Hematopoietic multipotent progenitor cell treated with erythropoietin and hydrocortisone succinate and interleukin-3 and kit ligand, for 8 days (in vitro differentiated cells): ENCODE measurements around the gene UGCG.
"Not testable (repeated sequence)": the region's sequence is repeated elsewhere in the genome, so short reads cannot be mapped to it uniquely, and the experiment has no call there.

Experiments used
- DNase-seq: peaks from one replicate; pipeline ENCODE4 v3.0.0-alpha.2; 2015

The UGCG gene

GRCh38 chr9:111957856-111958631, 61.4 kb downstream of the UGCG start:
- DNase-seq: no peak

GRCh38 chr9:111959468-111960359, 63.1 kb downstream of the UGCG start:
- peak; percentile 11 for DNase-seq

DNA sequence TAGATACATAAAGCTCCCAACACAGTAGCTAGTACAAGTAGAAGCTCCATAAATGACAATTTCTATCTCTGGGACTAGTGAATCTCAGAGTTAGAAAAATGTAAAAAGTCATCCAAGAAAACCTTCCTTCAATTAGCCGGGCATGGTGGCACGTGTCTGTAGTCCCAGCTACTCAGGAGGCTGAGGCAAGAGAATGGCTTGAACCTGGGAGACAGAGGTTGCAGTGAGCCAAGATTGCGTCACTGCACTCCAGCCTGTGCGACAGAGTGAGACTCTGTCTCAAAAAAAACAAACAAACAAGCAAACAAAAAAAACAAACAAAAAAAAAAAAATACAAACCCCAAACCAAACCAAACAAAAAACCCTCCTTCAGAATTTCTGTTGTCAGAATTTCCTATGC, 63.9 kb downstream of the UGCG start:
- DNase-seq: not testable (repeated sequence)

- DNase-seq: no peak
Observed at GRCh38 chr9:111961009-111961408, 64.4 kb downstream of the UGCG start.

DNA sequence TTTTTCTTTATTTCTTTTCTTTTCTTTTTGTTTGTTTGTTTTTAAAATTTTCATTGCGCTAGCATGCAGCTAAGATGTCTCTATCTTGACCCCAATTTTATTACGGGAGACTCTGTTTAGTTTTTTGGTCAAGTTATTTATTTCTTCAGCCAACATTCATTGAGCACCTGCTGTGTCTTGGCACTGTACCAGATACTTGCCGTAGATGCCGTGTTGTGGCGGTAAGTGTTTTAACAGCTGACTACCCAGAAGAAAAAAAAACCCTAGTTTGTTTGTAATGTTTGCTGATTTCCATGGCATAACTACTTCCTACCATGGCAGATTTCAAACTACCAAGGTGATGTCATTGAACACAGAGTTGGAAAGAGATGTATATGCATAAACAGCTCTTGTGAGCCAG, 65.0 kb downstream of the UGCG start:
- no peak for DNase-seq

- no peak for DNase-seq
Observed at GRCh38 chr9:111962021-111962420, 65.4 kb downstream of the UGCG start.

DNA sequence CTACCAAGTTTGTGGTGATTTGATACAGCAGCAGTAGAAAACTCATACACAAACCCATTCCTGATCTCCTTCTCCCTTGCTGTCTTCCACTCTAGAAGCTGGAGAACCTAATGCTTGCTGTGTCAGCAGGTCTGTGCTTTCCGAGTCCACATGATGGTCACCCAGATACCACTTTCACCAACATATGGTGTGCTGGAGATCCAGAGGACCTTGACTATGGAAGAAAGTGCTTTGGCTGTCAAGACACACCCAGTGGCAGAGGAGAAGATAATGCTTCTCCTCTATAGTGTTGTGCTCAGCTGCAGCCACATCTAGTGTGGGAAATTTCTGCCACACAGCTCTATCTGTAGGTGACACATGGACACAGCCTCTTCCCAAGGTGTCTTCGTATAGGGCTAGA, 67.4 kb downstream of the UGCG start:
- peak; percentile 39 for DNase-seq

- DNase-seq: no peak
Observed at GRCh38 chr9:111965566-111966019, 69.0 kb downstream of the UGCG start.

DNA sequence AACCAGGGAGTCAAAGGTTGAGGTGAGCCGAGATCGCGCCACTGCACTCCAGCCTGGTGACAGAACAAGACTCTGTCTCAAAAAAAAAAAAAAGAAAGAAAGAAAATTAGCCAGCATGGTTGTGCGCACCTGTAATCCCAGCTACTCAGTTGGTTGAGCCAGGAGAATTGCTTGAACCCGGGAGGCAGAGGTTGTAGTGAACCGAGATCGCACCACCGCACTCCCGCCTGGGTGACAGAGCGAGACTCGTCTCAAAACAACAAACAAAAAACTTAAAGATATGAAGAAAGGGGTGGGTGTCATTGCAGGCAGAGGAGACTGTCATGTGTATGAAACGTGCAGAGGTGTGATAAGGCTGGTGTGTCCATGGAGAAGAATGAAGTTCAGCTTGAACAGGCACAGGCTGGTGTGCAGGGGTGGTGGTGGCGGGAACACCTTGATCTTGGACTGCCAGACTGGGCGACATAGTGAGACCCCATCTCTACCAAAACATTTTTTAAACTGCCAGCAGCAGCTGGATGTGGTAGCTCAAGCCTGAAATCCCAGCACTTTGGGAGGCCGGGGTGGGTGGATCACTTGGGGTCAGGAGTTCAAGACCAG, 69.6 kb downstream of the UGCG start:
- peak; percentile 40 for DNase-seq

GRCh38 chr9:111966861-111967291, 70.3 kb downstream of the UGCG start:
- no peak for DNase-seq

- DNase-seq: no peak
Observed at GRCh38 chr9:111967621-111968020, 71.0 kb downstream of the UGCG start.

DNA sequence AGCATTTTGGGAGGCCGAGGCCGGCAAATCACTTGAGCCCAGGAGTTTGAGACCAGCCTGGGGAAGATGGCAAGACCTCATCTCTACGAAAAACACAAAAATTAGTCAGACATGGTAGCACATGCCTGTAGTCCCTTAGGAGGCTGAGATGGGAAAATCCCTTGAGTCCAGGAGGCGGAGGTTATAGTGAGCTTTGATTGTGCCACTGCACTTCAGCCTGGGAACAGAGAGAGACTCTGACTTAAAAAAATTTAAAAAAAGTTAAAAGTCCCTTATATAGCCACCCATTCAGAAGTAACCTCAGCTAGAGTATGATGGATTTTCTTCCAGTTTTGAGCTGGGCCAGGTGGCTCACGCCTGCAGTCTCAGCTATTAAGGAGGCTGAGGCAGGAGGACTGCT, 72.4 kb downstream of the UGCG start:
- no peak for DNase-seq

GRCh38 chr9:111969622-111970021, 73.0 kb downstream of the UGCG start:
- no peak for DNase-seq

DNA sequence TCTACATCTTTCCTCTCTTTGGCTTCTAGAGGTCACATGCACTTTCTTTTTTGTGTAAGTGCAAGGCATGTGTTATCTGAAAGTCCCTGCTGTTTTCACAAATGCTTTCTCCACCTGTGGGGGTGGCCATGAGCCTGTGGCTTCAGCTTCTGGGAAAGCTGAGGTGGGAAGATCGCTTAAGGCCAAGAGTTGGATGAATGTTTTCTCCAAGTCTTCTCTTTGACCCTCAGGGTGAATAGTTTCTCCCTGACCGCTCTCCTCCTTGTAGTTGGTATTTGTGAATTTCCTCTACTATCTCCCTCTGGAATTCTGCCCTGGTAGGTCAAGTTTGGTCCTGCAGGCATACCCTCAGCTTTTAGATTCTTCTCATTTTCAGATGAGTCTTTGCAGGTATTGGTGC, 74.2 kb downstream of the UGCG start:
- no peak for DNase-seq

GRCh38 chr9:111974092-111974681, 77.6 kb downstream of the UGCG start:
- DNase-seq: no peak

- DNase-seq: peak; percentile 51
Observed at GRCh38 chr9:111975709-111976108, 79.1 kb downstream of the UGCG start.

DNA sequence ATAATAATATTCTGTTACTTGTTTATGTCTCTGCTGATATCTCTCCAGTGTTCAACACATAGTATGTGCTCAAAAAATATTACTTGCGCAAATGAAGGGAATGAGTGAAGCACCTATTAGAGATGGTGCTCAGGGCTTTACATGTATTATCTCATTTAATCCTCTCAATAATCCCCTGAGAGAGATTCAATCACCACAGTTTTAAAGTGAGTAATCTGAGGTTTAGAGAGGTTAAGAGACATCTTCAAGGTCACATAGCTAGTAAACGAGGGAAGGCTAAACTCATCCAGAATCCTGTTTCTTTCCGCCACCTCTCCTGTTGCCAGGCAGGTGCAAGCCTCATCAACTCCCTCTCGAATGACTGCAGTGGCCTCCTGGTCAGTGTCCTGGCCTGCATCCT, 82.0 kb downstream of the UGCG start:
- no peak for DNase-seq

DNA sequence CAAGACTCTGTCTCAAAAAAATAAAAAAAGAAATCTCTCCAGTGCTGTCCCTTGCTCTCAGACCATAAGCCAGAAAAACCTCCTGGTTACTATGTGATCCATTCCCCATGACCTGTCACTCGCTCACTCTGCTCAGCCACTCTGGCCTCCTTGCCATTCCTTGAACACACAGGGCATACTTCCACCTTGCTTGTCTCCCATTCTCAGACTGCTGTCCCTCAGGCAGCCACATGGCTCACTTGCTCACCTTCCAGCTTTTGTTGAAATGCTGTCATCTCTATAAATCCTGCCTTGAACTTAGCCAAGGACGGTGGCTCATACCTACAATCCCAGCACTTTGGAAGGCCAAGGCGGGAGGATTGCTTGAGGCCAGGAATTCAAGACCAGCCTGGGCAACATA, 82.9 kb downstream of the UGCG start:
- no peak for DNase-seq

GRCh38 chr9:111980398-111980797, 83.8 kb downstream of the UGCG start:
- DNase-seq: peak; percentile 69

DNA sequence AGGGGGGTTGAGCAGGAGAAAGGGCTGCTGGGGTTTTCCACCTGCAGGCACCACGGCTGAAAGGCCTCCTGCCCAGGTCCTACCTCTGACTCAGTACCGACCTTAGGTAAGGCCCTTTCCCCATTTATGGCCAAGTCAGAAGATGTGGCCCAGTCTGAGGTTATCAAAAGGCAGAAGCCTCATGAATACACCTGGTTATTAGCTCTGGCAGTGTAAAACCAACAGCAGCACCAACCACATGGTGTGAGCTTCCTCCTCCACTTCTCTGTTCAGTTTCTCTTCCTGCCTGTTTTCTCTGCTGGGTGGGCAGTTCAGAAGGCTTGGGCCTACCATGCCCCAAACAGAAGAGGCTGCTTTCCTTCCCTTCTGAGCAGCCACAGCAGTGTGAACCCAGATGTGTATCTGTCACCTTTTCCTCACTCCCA, 86.9 kb downstream of the UGCG start:
- DNase-seq: no peak

GRCh38 chr9:111984086-111984802, 87.6 kb downstream of the UGCG start:
- no peak for DNase-seq
